Posterior cingulate gyrus (tissue), 11 donors: Measurements from ENCODE around the gene BTBD16.
A peak's percentile ranks its signal among the peaks of the same experiment; 100 is the strongest.

Experiments used
- DNase-seq, 10 donors: peaks; one replicate each; pipeline versions ENCODE4 v3.0.0 to v3.0.0-alpha.2; 2020 to 2021; ENCODE audit warnings: mixed read lengths in 3 of 10
- intact Hi-C: fragments of 100-400 bp; cut with DNase I; formaldehyde crosslinking; loops from one replicate; pipeline ENCODE4 v1.15.1; 2023

The BTBD16 gene

GRCh38 chr10:122357685-122358084, 86.6 kb downstream of the BTBD16 start:
- no peak for DNase-seq
- intact Hi-C loops = no loop called here

DNA sequence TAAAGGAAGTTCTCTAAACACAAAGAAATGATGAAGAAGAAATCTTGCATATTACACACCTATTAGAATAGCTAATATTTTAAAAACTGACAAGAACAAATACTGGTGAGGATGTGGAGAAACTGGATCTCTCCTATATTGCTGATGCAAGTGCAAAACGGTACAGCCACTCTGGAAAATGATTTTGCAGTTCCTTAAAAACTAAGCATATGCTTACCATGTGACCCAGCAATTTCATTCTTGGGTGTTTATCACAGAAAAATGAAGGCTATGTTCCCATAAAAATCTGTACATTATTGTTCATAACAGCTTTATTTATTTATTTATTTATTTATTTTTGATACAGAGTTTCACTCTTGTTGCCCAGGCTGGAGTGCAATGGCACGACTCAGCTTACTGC, 88.5 kb downstream of the BTBD16 start:
- no peak for DNase-seq
- intact Hi-C loops = no loop called here

DNA sequence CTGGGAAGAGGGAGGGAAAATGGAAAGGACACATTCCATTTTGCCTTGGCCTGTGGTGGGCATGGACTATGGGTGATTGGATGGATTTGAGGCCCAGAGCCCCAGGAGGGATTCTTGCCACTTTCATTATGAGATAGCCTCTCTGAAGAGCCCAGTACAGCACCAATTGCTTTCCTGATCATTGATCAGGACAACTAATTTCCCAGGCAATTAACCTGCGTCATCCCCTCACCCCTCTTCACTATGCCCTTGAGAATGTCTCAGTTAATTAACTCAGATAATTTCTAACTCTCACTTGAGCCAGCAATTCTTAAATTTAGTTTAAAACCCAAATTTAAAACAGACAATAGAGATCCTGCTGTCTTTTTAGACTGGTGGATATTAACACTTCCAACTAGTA, 90.0 kb downstream of the BTBD16 start:
- no peak for DNase-seq
- intact Hi-C loops = no loop called here

GRCh38 chr10:122362031-122362592, 91.0 kb downstream of the BTBD16 start:
- DNase-seq = no peak
- intact Hi-C loops = no loop called here

GRCh38 chr10:122362621-122363020, 91.5 kb downstream of the BTBD16 start:
- DNase-seq = no peak
- intact Hi-C loops = no loop called here

GRCh38 chr10:122363311-122363710, 92.2 kb downstream of the BTBD16 start:
- intact Hi-C loops = no loop called here
- DNase-seq = no peak

DNA sequence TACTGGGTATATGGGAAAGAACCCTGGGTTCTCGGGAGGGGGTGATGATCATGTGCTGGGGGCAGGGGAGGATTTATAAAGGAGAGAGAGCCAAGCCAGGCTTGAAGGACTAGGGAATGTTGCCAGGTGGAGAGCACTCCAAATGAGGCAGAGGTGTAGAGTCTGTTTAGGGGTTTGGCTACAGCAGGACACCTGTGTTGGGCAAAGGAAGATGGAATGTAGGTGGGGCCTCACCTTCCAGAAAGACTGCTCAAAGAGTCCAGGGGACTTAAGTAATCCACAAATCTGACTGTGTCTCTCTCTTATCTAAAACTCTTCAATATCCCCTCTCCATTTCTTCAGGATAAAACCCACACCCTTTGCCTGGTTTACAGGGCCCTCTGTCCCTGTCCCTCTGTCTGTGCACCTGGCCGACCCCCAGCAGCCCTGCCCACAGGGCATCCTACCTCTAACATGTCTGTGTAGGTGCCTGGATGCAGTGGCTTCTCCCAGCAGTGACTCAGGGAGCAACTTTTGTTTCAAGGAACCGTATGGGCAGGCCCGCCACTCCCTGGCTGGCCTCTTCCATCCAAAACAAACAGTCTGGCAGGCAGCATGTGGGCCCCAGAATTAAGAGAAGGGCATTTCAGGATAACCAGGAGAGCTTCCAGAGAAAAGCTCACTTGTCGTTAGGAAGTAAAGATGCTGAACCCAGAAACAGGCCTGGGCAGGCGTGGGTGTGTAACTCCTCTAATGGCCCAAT, 92.8 kb downstream of the BTBD16 start:
- intact Hi-C loops = no loop called here
- DNase-seq = peak in 1 of 10 donors; percentile 62

DNA sequence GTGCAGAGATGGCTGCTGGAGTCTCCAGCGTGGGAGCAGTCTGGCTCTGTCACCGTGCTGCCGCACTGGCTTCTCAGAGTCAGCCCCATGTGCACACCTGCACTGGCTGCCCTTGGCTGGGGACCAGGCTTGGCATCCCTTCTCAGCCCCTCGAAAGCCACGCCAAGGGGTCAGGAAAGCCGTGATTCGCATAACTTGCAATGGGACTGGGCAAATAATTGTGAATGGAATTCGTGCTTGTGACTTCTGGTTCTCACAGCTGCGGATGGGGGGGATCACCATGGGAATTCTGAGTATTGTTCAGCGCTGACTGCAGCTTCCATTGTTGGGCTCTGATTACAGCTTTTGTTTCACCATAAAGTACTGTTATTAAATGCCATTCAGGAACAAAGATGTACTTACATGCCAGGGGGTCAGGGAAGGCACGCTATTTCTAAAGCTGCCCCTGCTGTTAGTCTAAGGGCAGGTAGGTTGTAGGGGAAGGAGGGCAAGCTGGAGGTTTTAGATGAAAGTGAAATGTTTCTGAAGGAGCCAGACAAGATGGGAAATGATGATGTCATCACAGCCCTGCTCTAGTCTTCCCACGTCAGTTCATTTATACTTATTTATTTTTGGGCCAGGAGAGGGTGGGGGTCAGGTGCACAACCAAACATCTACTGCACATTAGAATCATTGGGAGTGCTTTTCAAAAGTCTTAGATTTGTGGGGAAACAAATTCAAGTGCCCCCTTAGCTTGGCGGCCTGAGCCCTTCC, 97.6 kb downstream of the BTBD16 start:
- intact Hi-C loops = no loop called here
- peak in 9 of 10 donors; percentile 25 to 92 (median 51) for DNase-seq

- no peak for DNase-seq
- intact Hi-C loops = loop anchor here (10.0 kb wide), 1 partner anchor 92 kb away; the partner anchor contains the start of gene HTRA1
These were observed 102.0 kb downstream of the BTBD16 start for GRCh38 chr10:122373108-122373507.

- intact Hi-C loops = loop anchor here (10.0 kb wide), 1 partner anchor 91 kb away; the partner anchor contains the start of gene HTRA1
- peak in 2 of 10 donors; percentile 16 to 81 for DNase-seq
These were observed 102.6 kb downstream of the BTBD16 start for GRCh38 chr10:122373721-122374120.

DNA sequence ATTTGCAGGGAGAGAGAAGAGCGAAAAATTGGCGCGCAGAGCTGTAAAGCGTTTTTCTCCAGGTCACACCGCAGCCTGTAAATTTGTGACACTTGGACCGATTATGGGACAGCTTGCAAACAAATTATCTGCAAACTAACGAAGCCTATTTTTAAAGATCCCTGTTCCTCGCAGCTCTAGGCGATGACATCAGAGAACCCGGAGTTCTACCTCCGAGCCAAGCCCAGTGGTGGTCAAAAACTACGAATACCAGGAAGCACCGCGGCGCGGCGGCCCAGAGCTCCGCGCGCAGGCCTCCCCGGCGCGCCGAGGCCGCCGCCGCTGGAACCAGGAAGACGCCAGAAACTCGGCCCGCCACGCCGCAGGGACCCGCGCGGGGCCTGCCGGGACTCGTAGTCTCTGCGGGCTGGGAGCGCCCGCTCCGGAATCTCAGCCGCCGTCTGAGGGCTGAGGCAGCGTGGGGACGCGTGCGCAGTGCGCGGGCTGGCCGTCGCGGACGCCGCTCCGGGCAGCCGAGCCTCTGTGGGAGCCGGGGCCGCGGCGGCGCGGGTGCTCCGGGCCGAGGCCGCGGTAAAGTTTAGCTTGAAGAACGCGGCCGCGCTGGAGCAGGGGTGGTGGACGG, 103.3 kb downstream of the BTBD16 start, which contains the start of gene PLEKHA1:
TSS of gene PLEKHA1 (plus strand) at position 472 of the 622 bp plus-strand sequence. CDS start 18,493 bp downstream, outside the sequence.
- intact Hi-C loops = loop anchor here (10.0 kb wide), 1 partner anchor 90 kb away; the partner anchor contains the start of gene HTRA1
- DNase-seq = peak; percentile 91 to 99 (median 94)

DNA sequence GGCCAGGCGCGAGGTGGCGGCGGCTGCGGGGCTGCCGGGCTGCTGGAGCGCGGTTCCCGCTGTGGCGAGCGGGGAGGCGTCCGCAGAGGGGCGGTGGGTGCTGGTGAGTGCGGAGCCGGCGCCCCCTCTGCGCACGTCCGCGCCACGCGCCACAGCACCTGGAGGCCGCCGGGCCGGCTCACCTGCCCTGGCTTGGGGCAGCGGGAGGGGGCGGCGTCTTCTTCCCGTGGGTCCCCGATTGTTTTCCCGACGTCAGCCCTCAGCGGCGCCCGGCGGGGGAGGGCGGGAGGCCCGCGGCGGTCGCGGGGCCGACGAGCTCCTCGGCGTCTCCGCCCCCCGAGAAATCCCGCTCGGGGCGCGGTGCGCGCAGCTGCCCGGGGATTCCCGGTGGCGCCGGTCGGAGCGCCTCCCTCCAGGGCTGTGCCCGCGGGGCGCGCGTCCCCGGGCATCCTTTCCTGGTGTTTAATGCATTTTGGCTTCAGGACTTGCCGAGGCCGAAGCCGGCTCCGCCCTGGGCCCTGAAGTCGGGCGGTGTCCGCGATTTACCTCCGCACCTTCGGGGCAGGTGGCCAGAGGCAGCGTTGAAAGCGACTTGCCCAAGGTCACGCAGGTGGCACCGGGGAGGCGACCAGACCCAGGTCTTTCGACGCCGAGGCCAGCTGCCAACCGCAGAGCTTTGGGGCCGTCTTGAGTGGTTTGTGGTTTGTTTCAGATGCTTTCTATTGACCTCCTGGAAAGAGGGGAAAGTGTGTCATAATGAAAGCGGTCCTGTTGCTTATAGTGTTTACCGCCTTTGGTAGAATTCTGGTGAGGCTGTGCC, 104.0 kb downstream of the BTBD16 start:
- peak; percentile 28 to 93 (median 52) for DNase-seq
- intact Hi-C loops = loop anchor here (5.0 to 10.0 kb wide), 2 partner anchors 90 to 448 kb away; partner anchors contain the start of genes ATE1 and HTRA1

- intact Hi-C loops = loop anchor here (5.0 to 10.0 kb wide), 2 partner anchors 89 to 448 kb away; partner anchors contain the start of genes ATE1 and HTRA1
These were observed 104.6 kb downstream of the BTBD16 start for GRCh38 chr10:122375679-122376160.

GRCh38 chr10:122376364-122376961, 105.4 kb downstream of the BTBD16 start:
- peak in 1 of 10 donors; percentile 69 for DNase-seq
- intact Hi-C loops = loop anchor here (5.0 to 10.0 kb wide), 2 partner anchors 88 to 449 kb away; partner anchors contain the start of genes ATE1 and HTRA1

More at GRCh38 chr10:122375679-122376160, 104.6 kb downstream of the BTBD16 start:
- no peak for DNase-seq

DNA sequence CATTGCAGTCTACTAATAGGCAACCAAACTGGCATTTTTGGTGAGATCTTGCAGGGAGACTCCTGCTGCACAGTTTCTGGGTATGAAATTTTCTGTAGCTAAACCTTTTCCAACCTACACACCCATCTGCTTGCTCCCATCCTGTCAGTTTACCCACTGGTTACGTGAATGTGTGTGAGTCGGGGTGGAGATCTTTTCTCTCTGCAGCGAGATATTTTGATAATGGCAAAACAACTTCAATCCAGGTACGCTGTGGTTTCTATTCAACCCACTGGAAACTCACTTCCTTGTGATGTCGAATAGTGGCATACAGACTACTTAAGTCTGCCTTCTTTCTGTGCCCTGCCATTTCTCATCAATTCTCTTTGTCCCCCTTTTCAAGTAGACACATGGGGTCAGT, 107.9 kb downstream of the BTBD16 start:
- intact Hi-C loops = loop anchor here (5.0 to 10.0 kb wide), 2 partner anchors 86 to 452 kb away; partner anchors contain the start of genes ATE1 and HTRA1
- no peak for DNase-seq

GRCh38 chr10:122379537-122379936, 108.4 kb downstream of the BTBD16 start:
- intact Hi-C loops = loop anchor here (5.0 to 10.0 kb wide), 2 partner anchors 85 to 452 kb away; partner anchors contain the start of genes ATE1 and HTRA1
- DNase-seq = no peak

- no peak for DNase-seq
- intact Hi-C loops = no loop called here
These were observed 109.6 kb downstream of the BTBD16 start for GRCh38 chr10:122380703-122381102.

GRCh38 chr10:122381680-122382079, 110.6 kb downstream of the BTBD16 start:
- intact Hi-C loops = no loop called here
- no peak for DNase-seq

DNA sequence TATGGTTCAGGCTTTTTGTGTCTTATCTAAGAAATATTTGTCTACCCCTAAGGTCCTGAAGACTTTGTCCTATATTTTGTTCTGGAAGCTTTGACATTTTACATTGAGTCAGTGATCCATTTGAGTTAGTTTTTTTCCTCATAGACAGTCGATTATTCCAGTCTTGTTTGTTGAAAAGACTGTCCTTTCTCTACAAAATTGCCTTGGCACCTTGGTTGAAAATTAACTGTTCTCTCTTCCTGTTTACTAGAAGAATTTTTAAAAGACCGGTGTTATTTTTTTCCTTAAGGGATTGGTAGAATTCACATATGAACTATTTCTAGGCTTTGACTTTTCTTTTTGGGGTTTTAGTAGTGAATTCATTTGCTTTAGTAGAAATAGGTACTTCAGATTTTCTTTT, 115.4 kb downstream of the BTBD16 start:
- DNase-seq = no peak
- intact Hi-C loops = no loop called here
